Astrocyte (in vitro differentiated cells and primary cell): Measurements from ENCODE around the gene LSM11. TPM values are rescaled to one million over a fixed set of nuclear protein-coding genes. Genes with fewer than 3 reads are reported as not detected.

ENCODE experiments used
- DNase-seq: peaks from one replicate; pipeline ENCODE4 v3.0.0-alpha.2; 2010; ENCODE audit warnings: low read depth
- FAIRE-seq: peaks from 2 replicates; lab custom pipeline; 2011; peaks lifted over from hg19 to GRCh38; lab: Jason Lieb, UNC
- H2AFZ ChIP-seq: 2 replicates; pipeline ENCODE4 v1.6.0; 2012; ENCODE audit warnings: low read depth, low read length, inconsistent platforms
- H3K27ac ChIP-seq: 2 replicates; pipeline ENCODE4 v1.5.1; 2011; ENCODE audit warnings: low read depth, low read length, inconsistent platforms
- H3K27me3 ChIP-seq: 2 replicates; pipeline ENCODE4 v1.6.0; 2011; ENCODE audit warnings: low read length, inconsistent platforms; ENCODE audit not compliant: insufficient read depth
- H3K36me3 ChIP-seq: 2 replicates; pipeline ENCODE4 v1.5.1; 2011; ENCODE audit warnings: low read length, inconsistent platforms; ENCODE audit not compliant: insufficient read depth
- H3K4me1 ChIP-seq: 2 replicates; pipeline ENCODE4 v1.5.1; 2011; ENCODE audit warnings: low read length, inconsistent platforms; ENCODE audit not compliant: insufficient read depth
- H3K4me2 ChIP-seq: 2 replicates; pipeline ENCODE4 v1.6.0; 2012; ENCODE audit warnings: low read length, inconsistent platforms
- H3K4me3 ChIP-seq: 2 replicates; pipeline ENCODE4 v1.5.1; 2011; ENCODE audit warnings: low read depth, mild to moderate bottlenecking, low read length, inconsistent platforms; ENCODE audit not compliant: insufficient read depth
- H3K79me2 ChIP-seq: 2 replicates; pipeline ENCODE4 v1.6.0; 2012; ENCODE audit warnings: mild to moderate bottlenecking, low read length, inconsistent platforms; ENCODE audit not compliant: insufficient read depth
- H3K9ac ChIP-seq: 2 replicates; pipeline ENCODE4 v1.6.0; 2012; ENCODE audit warnings: mild to moderate bottlenecking, low read length, inconsistent platforms
- H3K9me3 ChIP-seq: 2 replicates; pipeline ENCODE4 v1.5.1; 2012; ENCODE audit warnings: low read depth, mild to moderate bottlenecking, low read length, inconsistent platforms; ENCODE audit not compliant: insufficient read depth
- H4K20me1 ChIP-seq: 2 replicates; pipeline ENCODE4 v1.6.0; 2012; ENCODE audit warnings: low read length, inconsistent platforms; ENCODE audit not compliant: insufficient read depth
- H3K27ac Mint-ChIP-seq: one replicate; pipeline ENCODE4 v1.8.0; 2021; ENCODE audit warnings: mild to moderate bottlenecking, mixed read lengths; ENCODE audit not compliant: unreplicated experiment
- H3K27me3 Mint-ChIP-seq: one replicate; pipeline ENCODE4 v1.8.0; 2021; ENCODE audit warnings: low read depth, mixed read lengths; ENCODE audit not compliant: unreplicated experiment
- H3K36me3 Mint-ChIP-seq: one replicate; pipeline ENCODE4 v1.8.0; 2021; ENCODE audit warnings: low read depth, mixed read lengths; ENCODE audit not compliant: unreplicated experiment
- H3K4me1 Mint-ChIP-seq: one replicate; pipeline ENCODE4 v1.8.0; 2021; ENCODE audit warnings: low read depth, mixed read lengths; ENCODE audit not compliant: unreplicated experiment
- H3K4me3 Mint-ChIP-seq: one replicate; pipeline ENCODE4 v1.8.0; 2021; ENCODE audit warnings: mild to moderate bottlenecking, moderate library complexity, mixed read lengths; ENCODE audit not compliant: unreplicated experiment
- H3K9me3 Mint-ChIP-seq: one replicate; pipeline ENCODE4 v1.8.0; 2021; ENCODE audit warnings: mild to moderate bottlenecking, mixed read lengths; ENCODE audit not compliant: unreplicated experiment
- EZH2 ChIP-seq: IDR thresholded peaks from 2 replicates; pipeline ENCODE4 v1.6.1; 2012; ENCODE audit warnings: mild to moderate bottlenecking, low read length, inconsistent platforms; ENCODE audit not compliant: insufficient read depth
- total RNA-seq: library from RNA; stranded (reverse); gene quantifications from 2 replicates; pipeline ENCODE4 v1.2.1, GENCODE V29; 2021
- TF ChIP-seq, protein P1 (sequence below): IDR thresholded peaks from 2 replicates; pipeline ENCODE4 v1.5.1; 2011; ENCODE audit warnings: low read depth, mild to moderate bottlenecking, inconsistent platforms, low read length, moderate library complexity; ENCODE audit not compliant: insufficient read depth

LSM11 gene
- total RNA-seq, 1 donor from 2014 or later, result 4.7 TPM

DNA sequence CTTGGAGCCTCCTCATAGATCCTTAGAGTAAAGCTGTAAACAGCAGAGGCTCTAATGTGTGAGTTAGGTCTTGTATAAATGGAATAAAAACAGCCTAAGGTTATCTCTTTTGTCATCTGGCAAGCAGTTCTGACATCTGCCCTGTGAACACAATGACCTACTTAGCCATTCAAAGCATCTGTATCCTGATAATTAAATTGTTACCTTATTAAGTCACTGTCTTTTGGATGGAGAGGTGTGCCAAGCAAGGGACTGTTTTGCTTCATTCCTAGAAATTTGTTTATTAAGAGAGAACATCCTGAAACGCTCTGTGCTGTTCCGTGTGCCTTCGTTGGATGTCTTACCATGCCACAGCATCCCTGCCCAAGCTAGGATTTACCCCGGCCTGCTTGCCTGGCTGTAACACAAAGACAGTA, 1.5 kb downstream of the LSM11 start:
- H3K9me3 Mint-ChIP-seq, result no peaks in the 10 kb centered on the region
- DNase-seq (no peak), FAIRE-seq (no peak)
- peak overlapping the region; percentile 92 for H3K4me3 Mint-ChIP-seq
- H3K27me3 Mint-ChIP-seq, result no peaks in the 10 kb centered on the region
- H3K36me3 Mint-ChIP-seq, result no peaks in the 10 kb centered on the region
- TF ChIP-seq, protein P1, sequence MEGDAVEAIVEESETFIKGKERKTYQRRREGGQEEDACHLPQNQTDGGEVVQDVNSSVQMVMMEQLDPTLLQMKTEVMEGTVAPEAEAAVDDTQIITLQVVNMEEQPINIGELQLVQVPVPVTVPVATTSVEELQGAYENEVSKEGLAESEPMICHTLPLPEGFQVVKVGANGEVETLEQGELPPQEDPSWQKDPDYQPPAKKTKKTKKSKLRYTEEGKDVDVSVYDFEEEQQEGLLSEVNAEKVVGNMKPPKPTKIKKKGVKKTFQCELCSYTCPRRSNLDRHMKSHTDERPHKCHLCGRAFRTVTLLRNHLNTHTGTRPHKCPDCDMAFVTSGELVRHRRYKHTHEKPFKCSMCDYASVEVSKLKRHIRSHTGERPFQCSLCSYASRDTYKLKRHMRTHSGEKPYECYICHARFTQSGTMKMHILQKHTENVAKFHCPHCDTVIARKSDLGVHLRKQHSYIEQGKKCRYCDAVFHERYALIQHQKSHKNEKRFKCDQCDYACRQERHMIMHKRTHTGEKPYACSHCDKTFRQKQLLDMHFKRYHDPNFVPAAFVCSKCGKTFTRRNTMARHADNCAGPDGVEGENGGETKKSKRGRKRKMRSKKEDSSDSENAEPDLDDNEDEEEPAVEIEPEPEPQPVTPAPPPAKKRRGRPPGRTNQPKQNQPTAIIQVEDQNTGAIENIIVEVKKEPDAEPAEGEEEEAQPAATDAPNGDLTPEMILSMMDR, result no peak
- no peak for TF ChIP-seq EZH2
- Histone ChIP-seq H3K79me2 (peaks cover 41% of the 10 kb centered on the region), H3K27ac (no peak overlapping the region), H3K4me2 (peak overlapping the region; percentile 100), H4K20me1 (no peaks in the 10 kb centered on the region), H3K4me3 (peak overlapping the region; percentile 93), H3K4me1 (peaks cover 31% of the 10 kb centered on the region), H3K27me3 (no peaks in the 10 kb centered on the region), H3K36me3 (no peaks in the 10 kb centered on the region), H3K9ac (peak overlapping the region; percentile 92), H2AFZ (no peak overlapping the region), H3K9me3 (no peaks in the 10 kb centered on the region)
- H3K4me1 Mint-ChIP-seq, result peaks cover 23% of the 10 kb centered on the region
- no peak overlapping the region for H3K27ac Mint-ChIP-seq

DNA sequence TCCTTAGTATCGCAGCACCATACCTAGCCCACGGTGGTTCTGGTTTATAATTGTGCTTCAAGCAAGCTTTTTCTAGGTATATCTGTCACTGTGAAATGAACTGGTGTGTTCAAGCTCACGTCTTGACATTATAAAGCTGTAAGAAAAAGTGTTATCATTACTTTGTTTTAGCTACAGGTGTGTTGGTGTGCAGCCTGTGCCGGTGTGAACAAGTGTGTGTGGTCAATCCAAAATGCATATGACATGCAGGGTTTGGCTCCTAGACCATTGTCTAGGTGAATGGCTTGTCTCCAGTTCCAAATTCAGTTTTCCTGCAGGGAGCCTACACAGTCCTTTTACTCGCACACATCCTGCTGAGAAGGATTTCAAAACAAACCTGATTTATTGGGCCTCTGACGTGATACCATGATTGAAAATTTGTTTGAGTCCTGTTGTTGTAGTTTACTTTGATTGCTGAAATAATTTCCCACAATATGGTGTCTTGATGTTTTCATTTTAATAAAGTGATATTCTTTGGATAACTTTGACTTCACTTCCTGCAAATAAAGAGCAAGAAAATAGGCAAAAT, 3.7 kb downstream of the LSM11 start:
- Mint-ChIP-seq H3K27me3 (no peaks in the 10 kb centered on the region), H3K4me3 (no peak overlapping the region), H3K4me1 (peaks cover 27% of the 10 kb centered on the region), H3K36me3 (no peaks in the 10 kb centered on the region), H3K9me3 (no peaks in the 10 kb centered on the region), H3K27ac (no peak overlapping the region)
- no peaks in the 10 kb centered on the region for H3K27me3 ChIP-seq
- H3K4me2 ChIP-seq, result no peak overlapping the region
- no peak overlapping the region for H3K9ac ChIP-seq
- H3K79me2 ChIP-seq, result peaks cover 51% of the 10 kb centered on the region
- FAIRE-seq, result no peak
- no peaks in the 10 kb centered on the region for H4K20me1 ChIP-seq
- H3K9me3 ChIP-seq, result no peaks in the 10 kb centered on the region
- H2AFZ ChIP-seq, result no peak overlapping the region
- peaks cover 33% of the 10 kb centered on the region for H3K4me1 ChIP-seq
- no peak overlapping the region for H3K4me3 ChIP-seq
- TF ChIP-seq EZH2, result no peak
- TF ChIP-seq, protein P1, result no peak
- peak overlapping the region; percentile 78 for H3K27ac ChIP-seq
- no peak for DNase-seq
- H3K36me3 ChIP-seq, result no peaks in the 10 kb centered on the region
